Raji (cell line): Measurements from ENCODE around the gene RREB1.

ENCODE experiments used
- POLR2A ChIP-seq: IDR thresholded peaks from 2 replicates; pipeline ENCODE4 v1.6.1; 2011; ENCODE audit warnings: low read depth, low read length, control low read depth; ENCODE audit not compliant: insufficient read depth

RREB1 gene

DNA sequence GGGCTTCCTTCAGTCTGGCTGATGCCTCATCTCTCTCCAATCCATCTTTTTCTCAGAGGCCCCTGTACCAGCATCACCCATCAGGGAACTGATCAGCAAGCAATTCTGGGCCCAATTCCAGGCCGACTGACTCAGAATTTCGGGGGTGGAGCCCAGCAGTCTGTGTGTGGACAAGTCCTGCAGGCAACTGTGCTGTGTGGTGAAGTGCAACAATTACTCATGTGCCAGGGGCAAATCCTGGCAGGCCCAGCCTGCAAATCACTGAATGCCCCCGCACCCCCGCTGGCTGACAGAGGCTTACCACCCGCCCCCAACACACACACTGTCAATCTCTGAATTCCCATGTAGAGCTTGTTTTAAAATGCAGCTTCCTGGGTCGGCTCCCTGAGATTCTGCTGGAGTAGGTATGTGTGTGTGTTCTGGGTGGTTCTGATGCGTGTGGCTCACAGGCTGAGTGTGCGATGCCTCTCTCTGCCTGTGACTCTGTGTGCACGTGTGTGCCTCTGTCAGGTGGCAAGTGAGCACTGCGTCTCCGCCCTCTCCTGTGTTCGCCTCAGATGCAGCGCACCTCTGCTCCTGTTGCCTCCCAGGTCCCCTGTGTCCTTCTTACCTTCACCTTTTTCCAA is 159.8 kb downstream of the RREB1 start:
- no peak for TF ChIP-seq POLR2A

DNA sequence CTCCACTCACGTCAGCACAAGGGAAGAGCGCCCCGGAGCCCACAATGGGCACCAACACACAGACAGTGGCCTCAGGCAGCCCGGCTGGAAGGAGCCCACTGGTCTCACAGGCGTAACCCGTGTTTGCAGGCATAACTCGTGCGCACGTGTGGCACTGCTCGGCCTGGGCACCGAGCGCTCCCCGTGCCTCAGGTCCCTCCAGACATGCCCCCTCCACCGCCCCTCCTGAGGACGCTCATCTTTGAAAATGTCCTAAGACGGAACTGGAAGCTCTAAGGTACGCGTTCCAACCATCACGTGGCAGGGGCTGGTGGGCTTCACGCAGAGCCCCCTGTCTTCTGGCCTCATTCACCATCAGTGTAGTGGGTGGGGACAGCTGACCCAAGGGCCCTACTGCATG is 160.6 kb downstream of the RREB1 start:
- TF ChIP-seq POLR2A: no peak

DNA sequence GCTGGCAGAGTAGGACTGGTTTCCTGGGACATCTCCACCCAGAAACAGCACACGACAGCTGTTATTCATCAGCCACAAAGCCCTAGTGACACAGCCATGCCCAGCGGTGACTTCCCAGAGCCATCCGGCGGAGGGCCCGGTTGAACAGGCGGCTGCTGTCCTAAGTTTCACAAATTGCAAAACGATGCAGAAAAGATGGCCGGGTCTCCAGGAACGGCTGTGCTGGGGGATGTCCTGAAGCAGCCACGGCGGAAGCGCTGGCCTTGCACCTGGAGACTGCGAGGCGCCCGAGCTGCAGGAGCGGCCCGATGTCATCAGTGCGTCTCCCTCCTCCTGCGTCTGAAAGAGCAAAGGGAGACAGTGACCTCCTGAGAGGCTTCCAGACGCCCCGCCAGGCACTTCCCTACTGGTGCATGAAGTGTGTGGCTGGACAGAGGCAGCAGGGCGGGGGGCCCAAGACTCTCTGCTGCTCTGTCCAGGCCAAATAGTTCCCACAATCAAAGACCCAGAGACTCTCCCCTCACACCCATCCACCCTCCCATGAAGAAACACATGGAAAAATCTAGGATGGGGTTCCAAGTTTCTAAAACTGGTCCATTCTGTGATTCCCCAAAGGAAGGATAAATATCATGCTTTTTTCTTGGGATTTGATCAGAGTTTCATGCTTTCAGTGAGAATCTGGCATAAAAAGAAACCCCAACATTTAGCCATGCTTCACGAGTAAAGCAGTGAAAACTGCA is 161.2 kb downstream of the RREB1 start:
- no peak for TF ChIP-seq POLR2A

DNA sequence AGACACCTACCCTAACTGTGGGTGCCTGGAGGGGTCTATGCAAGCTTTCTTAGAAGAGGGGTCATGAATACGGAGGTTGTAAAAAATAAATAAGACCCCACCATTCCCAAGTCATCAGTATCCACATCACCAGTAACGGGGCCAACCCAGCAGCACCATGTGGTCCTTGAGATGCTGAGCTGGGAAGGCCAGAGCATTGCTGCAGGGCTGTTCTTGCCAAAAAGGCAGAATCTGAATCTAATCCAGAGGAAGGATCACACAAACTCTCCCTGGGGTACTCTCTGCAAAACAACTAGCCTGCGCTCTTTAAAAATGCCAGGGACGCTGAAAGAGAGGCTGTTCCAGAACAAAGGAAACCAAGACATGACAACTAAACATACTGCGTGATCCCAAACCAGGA is 162.1 kb downstream of the RREB1 start:
- TF ChIP-seq POLR2A: no peak

DNA sequence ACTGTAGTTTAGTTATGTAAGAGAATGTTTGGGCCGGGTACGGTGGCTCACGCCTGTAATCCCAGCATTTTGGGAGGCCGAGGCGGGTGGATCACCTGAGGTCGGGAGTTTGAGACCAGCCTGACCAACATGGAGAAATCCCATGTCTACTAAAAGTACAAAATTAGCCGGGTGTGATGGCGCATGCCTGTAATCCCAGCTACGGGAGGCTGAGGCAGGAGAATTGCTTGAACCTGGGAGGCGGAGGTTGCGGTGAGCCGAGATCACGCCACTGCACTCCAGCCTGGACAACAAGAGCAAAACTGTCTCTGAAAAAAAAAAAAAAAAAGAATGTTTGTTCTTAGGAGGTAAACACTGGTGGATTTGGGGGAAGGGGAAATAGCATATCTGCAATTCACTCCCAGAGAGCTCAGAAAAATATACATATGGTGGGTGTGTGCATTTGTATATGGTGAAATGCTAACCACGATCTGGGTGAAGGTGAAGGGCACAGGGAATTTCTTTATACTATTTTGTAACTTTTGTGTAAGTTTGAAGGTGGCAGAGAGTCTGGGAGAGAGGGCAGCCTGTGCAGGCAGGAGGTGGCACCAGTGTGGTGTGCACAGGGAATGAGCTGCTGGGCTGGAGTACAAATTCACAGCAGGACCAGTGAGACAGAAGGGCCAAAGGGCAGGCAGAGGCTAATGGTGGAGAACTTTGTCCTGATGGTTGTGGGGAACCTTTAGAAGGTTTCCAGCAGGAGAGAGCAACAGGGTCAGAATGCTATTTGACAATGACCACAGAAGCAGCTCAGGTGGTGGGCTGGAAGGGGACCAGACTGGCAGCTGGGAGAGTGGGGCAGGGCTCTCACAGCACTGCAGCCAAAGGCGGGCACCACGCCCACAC is 162.8 kb downstream of the RREB1 start:
- TF ChIP-seq POLR2A: no peak

DNA sequence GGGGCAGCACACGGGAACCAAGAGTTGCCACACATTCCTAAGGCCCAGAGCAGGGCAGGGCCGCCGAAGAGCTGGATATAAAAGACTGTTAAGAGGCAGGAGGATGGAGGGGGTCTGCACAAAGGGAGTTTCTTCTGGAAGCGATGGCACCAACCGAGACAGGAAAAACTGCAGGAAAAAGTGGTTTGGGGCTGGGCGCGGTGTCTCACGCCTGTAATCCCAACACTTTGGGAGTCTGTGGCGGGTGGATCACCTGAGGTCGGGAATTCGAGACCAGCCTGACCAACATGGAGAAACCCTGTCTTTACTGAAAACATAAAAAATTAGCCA is 163.4 kb downstream of the RREB1 start:
- TF ChIP-seq POLR2A: no peak

DNA sequence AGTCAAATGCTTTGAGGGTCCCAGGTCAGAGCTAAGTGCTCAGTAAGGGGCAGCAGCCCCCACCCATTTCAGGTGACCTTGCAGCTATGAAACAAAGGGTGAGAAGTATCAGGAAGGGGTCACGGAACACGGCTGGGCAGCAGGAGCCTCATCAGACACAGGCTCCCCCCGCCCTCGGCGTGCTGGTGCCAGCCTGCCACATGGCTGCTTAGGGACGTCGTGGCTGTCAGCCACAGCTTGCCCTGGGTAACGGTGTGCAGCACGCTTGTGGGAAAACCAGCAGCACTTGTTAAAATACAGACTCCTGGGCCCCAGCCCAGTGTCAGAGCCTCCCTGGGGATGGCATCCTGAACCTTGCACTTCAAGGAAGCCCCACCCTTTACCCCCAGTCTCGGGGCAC is 165.9 kb downstream of the RREB1 start:
- no peak for TF ChIP-seq POLR2A

DNA sequence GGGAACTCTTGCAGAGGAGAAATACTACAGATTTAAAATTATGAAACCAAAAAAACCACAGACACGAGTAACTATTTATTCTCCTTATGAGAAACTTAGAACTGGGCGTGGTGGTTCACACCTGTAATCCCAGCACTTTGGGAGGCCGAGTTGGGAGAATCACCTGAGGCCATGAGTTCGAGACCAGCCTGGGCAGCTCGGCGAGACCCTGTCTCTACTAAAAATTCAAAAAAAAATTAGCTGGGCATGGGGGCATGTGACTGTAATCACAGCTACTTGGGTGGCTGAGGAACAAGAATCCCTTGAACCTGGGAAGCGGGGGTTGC is 168.4 kb downstream of the RREB1 start:
- no peak for TF ChIP-seq POLR2A

DNA sequence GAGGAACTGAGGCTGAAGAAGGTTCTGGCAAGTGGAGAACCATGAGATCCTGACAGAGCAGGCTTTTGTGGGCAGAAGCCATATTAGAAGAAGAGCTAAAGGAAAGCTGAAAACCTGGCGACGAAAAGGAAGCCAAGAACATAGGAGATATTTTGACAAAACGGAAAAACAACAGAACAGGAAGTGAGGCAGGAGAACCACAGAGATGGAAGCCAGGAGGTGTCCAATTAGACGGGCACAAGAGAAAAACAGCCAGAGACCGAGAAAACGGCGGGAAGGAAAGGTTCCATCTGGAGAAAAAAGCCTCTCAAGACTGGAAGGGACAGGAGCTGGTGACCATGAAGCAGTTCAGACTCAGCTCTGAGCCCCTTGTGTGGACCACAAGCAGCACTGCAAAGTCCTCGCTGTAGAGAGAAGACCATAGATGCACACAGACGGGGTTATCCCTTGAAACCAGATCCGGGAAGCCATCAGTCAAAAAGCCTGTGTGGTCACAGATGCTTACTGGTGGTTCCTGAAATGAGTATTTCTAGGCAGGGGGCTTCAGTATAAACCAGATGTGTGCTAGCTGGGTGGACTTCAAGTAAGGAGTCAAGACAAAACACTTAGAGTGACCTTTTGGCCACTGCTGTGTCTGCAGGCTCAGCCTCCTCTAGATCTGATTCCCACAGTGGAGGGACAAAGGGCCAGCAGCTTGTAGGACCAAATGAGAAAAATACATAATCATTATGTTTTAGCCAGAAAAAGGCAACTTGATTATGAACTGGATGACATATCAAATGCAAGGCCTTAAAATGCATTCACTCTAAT is 174.5 kb downstream of the RREB1 start:
- no peak for TF ChIP-seq POLR2A

DNA sequence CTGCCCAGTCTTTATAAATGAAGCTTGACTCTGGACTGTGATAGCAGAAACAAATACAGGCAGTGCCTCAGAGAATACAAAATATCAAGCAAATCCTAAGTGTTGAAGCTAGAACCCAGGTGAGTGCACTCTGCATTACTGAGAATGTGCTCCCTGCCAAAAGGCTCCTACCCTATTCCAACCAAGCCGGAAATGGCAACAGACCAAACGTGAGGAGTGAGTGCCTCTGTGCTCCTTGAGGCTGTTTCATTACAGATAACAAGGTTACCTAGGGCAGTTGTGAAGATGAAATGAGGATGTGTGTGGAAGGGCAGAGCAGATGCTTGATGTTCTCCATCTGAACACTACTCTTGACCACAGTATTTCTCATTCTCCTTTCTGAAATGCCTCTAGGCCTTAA is 175.9 kb downstream of the RREB1 start:
- no peak for TF ChIP-seq POLR2A

DNA sequence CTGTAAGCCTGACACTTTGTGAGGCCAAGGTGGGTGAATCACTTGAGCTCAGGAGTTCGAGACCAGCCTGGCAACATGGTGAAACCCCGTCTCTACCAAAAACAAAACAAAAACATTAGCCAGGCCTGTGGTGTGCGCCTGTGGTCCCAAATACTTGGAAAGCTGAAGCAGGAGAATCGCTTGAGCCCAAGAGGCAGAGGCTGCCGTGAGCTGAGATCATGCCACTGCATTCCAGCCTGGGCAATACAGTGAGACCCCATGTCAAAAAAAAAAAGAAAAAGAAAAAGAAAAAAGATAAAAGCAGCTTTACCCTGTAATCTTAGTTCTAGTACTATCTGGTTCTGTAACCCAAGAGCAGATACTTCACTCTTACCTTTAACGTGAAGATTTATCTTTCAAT is 177.7 kb downstream of the RREB1 start:
- TF ChIP-seq POLR2A: no peak

DNA sequence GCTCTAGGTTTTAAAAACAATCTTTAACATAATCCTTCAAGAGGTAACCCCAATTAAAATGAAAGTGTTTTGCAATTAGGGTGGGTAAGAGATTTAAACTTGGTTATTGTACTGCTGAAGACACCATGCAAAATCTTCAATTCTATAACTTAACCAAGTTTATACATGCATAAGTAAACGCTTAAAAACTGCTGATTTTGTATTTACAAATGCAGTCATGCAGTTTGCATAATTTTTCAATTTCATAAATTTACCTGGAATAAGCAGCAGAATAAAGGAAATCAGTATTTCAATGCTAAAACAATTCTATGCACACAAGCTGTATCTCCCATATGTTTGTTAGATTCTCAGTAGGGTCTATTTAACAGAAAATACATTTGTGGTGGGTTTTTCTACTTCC is 182.3 kb downstream of the RREB1 start:
- TF ChIP-seq POLR2A: no peak

DNA sequence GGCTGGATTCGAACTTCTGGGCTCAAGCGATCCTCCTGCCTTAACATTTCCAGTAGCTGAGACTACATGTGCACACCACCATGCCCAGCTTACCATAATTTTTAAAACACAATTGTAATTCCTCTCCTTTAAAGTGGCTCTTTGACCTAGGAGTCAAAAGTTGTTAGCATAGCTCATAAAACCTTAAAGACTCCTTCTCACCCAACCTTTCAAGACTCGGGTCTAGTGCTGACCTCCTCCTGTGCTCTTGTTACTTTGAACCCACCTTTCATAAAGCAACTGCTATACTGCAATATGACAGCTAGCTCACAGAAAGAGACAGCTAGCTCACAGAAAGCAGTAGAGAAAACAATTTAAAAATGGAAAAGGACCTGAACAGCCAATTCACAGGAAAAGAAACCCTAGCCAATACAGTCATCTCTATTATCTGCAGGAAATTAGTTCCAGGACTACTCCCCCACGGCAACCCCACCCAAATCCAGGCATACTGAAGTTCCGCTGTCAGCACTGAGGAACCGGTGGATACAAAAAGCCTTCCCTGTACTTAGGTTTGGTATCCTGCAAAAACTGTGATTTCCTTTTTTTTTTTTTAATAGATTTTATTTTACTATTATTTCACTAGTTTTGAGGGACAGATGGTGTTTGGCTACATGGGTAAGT is 185.0 kb downstream of the RREB1 start:
- no peak for TF ChIP-seq POLR2A

DNA sequence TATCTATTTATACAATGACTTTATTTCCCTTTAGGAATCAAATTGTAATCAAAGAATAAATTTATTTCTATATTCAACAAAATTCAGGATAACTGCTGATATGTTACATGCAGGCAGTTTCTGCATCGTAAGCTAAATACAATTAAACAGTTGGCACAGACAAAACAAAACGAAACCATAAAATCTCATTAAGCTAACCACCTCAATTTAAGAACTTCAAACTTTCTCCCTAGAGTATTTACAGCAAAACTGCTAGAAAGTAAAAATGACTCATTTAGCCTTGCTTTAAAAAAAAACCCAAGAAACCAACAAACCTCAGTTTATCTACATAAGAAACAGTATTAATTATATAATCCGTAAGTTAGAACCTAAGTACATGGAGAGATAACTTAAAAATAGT is 188.2 kb downstream of the RREB1 start:
- no peak for TF ChIP-seq POLR2A

DNA sequence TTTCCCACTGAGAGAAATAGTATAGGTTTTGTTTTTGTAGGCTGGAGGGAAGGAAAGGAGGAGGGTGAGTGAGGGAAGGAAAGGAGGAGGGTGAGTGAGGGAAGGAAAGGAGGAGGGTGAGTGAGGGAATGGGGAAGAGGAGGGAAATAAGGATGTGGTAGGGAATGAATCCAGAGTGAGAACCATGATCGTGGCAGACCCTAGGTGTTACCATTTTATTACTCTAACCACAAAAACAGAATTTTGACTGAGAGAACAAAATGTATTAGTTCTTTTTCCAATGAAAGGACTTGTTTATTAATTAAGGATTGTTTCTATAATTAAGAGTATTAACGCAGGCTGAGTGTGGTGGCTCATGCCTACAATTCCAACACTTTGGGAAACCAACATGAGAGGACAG is 188.8 kb downstream of the RREB1 start:
- TF ChIP-seq POLR2A: no peak
